GM12891 (cell line): Measurements from ENCODE around the gene ACAT2.

Source experiments
- PAX5 ChIP-seq: IDR thresholded peaks from 2 replicates; pipeline ENCODE4 v1.6.1; 2011; ENCODE audit warnings: low read length, moderate library complexity, mild to moderate bottlenecking; ENCODE audit not compliant: insufficient read depth, severe bottlenecking
- POLR2A ChIP-seq: IDR thresholded peaks from 2 replicates; pipeline ENCODE4 v1.6.1; 2011; ENCODE audit warnings: low read depth, low read length, control low read depth
- POLR2AphosphoS5 ChIP-seq: IDR thresholded peaks from 2 replicates; pipeline ENCODE4 v1.6.1; 2011; ENCODE audit warnings: low read depth, low read length, control low read depth
- POU2F2 ChIP-seq: IDR thresholded peaks from 2 replicates; pipeline ENCODE4 v1.6.1; 2011; ENCODE audit warnings: low read depth, mild to moderate bottlenecking, control low read depth, low read length, moderate library complexity
- SPI1 ChIP-seq: IDR thresholded peaks from 2 replicates; pipeline ENCODE4 v1.6.1; 2011; ENCODE audit warnings: low read depth, low read length, control low read depth
- TAF1 ChIP-seq: IDR thresholded peaks from 2 replicates; pipeline ENCODE4 v1.6.1; 2011; ENCODE audit warnings: low read depth, low read length, control low read depth

GRCh38 chr6:159722655-159723054, 39.2 kb upstream of the ACAT2 start:
- TF ChIP-seq POLR2AphosphoS5: no peak
- no peak for TF ChIP-seq POLR2A
- no peak for TF ChIP-seq SPI1
- no peak for TF ChIP-seq TAF1
- TF ChIP-seq POU2F2: no peak
- no peak for TF ChIP-seq PAX5
